Upper lobe of right lung (tissue), 1 donor: ENCODE data around the gene KDM4C. TPM values are rescaled to one million over a fixed set of nuclear protein-coding genes. Genes with fewer than 3 reads are reported as not detected.

Experiments
- ATAC-seq: fragments of 200-7000 bp; cut with Tn5 transposase; one replicate; pipeline ENCODE4 v1.9.1; 2020; ENCODE audit warnings: mild to moderate bottlenecking, moderate library complexity
- DNase-seq: peaks from one replicate; pipeline ENCODE4 v3.0.0-alpha.2; 2020
- H3K27ac ChIP-seq: fragments of 200-600 bp; one replicate; pipeline ENCODE4 v1.8.0; 2022
- H3K27me3 ChIP-seq: fragments of 200-600 bp; one replicate; pipeline ENCODE4 v1.8.0; 2022; ENCODE audit warnings: mild to moderate bottlenecking
- H3K36me3 ChIP-seq: fragments of 200-600 bp; one replicate; pipeline ENCODE4 v1.8.0; 2022
- H3K4me1 ChIP-seq: fragments of 200-600 bp; one replicate; pipeline ENCODE4 v1.8.0; 2022
- H3K4me3 ChIP-seq: fragments of 200-600 bp; one replicate; pipeline ENCODE4 v1.8.0; 2022; ENCODE audit warnings: mild to moderate bottlenecking
- H3K9me3 ChIP-seq: fragments of 200-600 bp; one replicate; pipeline ENCODE4 v1.8.0; 2022
- intact Hi-C: fragments of 100-400 bp; cut with DNase I; formaldehyde crosslinking; loops from one replicate; pipeline ENCODE4 v1.11.0; 2022
- total RNA-seq: library from RNA; stranded (reverse); fragmentation: NEBNext Ultra II Directional; extraction: Animal tissue kit (Norgen Biotek cat#: 25700); gene quantifications from one replicate; pipeline ENCODE4 v1.2.1, GENCODE V29; 2021
- TF ChIP-seq, protein P1 (sequence below): fragments of 200-600 bp; IDR thresholded peaks from one replicate; pipeline ENCODE4 v1.8.0; 2022; ENCODE audit warnings: antibody characterized with exemption
- donor health status: DM: no; HTN: yes; CAD: no; lungs with severe emphysema.

Gene KDM4C
- total RNA-seq, 1 donor from 2014 or later = 37.2 TPM

DNA sequence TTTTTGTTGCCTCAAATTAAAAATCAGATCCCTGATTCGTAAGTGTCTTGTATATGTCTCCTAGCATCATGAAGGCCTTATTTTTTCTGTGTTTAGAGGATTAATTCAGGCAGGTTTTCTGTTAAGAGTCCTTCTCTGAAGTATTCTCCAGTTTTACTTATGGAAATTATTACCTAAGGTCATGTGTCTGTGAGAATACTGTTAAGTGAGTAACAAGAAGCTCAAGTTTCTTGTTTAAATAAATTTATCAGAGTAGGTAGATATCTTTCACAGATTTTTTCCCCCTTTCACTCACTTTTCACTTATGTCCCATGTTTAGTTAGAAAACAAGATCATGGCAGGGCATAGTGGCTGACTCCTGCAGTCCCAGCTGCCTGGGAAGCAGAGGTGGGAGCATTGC, 233.6 kb downstream of the KDM4C start:
- H3K27me3 ChIP-seq = no peaks in the 10 kb centered on the region
- H3K9me3 ChIP-seq = no peaks in the 10 kb centered on the region
- H3K36me3 ChIP-seq = peaks cover 49% of the 10 kb centered on the region
- no peak overlapping the region for H3K27ac ChIP-seq
- no peak for ATAC-seq
- DNase-seq = no peak
- H3K4me3 ChIP-seq = no peak overlapping the region
- H3K4me1 ChIP-seq = no peaks in the 10 kb centered on the region
- intact Hi-C loops = no loop called here
- TF ChIP-seq, protein P1, sequence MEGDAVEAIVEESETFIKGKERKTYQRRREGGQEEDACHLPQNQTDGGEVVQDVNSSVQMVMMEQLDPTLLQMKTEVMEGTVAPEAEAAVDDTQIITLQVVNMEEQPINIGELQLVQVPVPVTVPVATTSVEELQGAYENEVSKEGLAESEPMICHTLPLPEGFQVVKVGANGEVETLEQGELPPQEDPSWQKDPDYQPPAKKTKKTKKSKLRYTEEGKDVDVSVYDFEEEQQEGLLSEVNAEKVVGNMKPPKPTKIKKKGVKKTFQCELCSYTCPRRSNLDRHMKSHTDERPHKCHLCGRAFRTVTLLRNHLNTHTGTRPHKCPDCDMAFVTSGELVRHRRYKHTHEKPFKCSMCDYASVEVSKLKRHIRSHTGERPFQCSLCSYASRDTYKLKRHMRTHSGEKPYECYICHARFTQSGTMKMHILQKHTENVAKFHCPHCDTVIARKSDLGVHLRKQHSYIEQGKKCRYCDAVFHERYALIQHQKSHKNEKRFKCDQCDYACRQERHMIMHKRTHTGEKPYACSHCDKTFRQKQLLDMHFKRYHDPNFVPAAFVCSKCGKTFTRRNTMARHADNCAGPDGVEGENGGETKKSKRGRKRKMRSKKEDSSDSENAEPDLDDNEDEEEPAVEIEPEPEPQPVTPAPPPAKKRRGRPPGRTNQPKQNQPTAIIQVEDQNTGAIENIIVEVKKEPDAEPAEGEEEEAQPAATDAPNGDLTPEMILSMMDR = no peak

DNA sequence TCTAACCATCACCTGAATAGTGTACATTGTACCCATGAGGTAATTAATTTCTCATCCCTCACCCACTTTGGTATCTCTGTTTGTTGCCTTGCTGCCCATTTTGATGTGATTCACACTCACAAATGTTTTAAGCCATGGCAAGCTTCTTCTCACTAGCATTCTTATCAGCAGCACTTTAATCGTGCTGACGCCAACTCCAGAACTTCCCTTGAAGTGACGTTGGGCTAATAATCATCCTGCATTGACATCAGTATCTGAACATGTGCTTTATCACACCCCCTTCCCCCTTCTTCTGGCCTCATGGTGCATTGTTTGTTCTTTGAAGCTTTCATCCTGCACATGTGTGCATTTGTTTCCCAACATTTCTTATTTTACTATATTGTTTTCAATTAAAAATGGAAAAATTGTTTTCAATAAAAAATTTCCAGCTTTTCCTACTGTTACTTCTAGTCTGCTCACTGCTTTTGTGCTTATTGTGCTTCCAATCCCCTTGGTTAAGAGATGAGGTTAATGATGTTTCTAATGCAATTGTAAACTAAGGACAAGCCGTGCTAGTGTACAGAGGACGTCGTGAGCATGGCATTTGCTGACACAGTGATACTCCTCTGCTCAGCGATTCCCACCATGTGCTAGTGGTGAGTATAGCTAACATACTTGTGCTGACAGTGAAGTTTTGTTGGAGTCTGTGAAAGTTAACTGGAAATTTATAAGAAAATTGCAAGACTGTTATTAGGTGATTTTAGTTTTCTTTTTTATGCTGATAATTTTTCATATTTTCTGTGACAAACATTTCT, 238.5 kb downstream of the KDM4C start:
- intact Hi-C loops = no loop called here
- no peak for DNase-seq
- Histone ChIP-seq H3K9me3 (no peaks in the 10 kb centered on the region), H3K27ac (no peak overlapping the region), H3K4me1 (no peaks in the 10 kb centered on the region), H3K36me3 (peaks cover 22% of the 10 kb centered on the region), H3K4me3 (no peak overlapping the region), H3K27me3 (no peaks in the 10 kb centered on the region)
- TF ChIP-seq, protein P1 = no peak
- ATAC-seq = no peak

DNA sequence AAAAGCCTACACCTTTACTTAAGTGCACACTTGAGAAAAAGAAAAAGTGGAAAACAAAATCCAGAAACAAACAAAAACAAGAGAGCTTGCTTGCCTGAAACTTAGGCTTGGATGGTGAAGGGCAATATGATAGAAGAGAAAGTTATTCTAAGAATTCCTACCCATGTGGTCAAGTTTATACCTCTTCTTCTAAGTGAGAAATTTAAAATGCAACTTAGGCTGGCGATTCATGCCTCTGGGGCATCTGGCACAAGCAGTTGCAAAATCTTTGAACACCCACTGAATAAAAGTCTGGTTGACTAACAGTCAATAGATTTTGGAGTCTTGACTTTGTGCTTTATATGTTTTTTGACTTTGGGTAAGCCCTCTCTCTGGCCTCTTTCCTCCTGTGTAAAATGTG, 239.6 kb downstream of the KDM4C start:
- no peak overlapping the region for H3K4me3 ChIP-seq
- TF ChIP-seq, protein P1 = no peak
- intact Hi-C loops = no loop called here
- no peaks in the 10 kb centered on the region for H3K9me3 ChIP-seq
- DNase-seq (no peak), ATAC-seq (no peak)
- H3K27ac ChIP-seq = no peak overlapping the region
- no peaks in the 10 kb centered on the region for H3K27me3 ChIP-seq
- peaks cover 22% of the 10 kb centered on the region for H3K36me3 ChIP-seq
- no peaks in the 10 kb centered on the region for H3K4me1 ChIP-seq

DNA sequence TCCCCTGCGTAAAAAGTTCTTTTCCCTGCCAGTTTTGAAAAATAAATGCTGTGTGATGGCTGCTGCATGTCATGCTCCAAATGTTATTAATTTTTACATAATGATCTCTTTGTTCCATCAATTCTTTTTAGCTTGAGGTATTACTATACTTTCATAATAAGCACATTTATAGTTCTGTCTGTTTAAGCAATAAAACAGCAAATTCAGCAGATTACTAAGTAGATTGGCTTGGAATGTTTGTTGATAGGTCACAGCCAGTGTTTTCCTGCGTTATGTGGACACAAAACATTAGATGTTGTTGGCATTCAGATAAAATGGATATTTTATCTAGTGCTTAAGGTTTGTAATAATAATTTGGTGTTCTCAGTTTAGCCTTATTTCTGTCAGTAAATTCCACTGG, 242.0 kb downstream of the KDM4C start:
- TF ChIP-seq, protein P1 = no peak
- Histone ChIP-seq H3K36me3 (peaks cover 17% of the 10 kb centered on the region), H3K4me1 (no peaks in the 10 kb centered on the region), H3K4me3 (no peak overlapping the region), H3K27me3 (no peaks in the 10 kb centered on the region), H3K9me3 (no peaks in the 10 kb centered on the region), H3K27ac (no peak overlapping the region)
- DNase-seq (no peak), ATAC-seq (no peak)
- intact Hi-C loops = no loop called here

DNA sequence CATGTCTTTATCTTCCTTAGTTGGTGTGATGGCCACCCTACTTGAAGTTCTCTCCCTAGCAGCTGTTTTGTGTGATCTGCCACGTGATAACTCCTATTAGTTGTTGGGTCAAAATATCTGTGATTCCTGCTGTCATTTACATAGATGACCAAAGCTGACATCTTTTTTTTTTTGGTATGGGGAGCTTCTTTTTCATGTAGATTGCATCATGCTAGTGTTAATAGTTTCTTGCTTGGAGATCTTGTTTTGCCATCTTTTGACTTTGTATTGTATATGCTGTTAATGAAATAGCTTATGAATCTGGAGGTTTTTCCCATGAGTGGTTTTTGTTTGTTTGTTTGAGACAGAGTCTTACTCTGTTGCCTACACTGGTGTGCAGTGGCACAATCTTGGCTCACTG, 243.8 kb downstream of the KDM4C start:
- Histone ChIP-seq H3K36me3 (peaks cover 7% of the 10 kb centered on the region), H3K27me3 (no peaks in the 10 kb centered on the region), H3K9me3 (no peaks in the 10 kb centered on the region), H3K27ac (no peak overlapping the region), H3K4me1 (no peaks in the 10 kb centered on the region), H3K4me3 (no peak overlapping the region)
- ATAC-seq (no peak), DNase-seq (no peak)
- TF ChIP-seq, protein P1 = no peak
- intact Hi-C loops = no loop called here
